Transverse colon (tissue), 4 donors: ENCODE measurements around the gene DCAF11. TPM values are rescaled to one million over a fixed set of nuclear protein-coding genes. Genes with fewer than 3 reads are reported as not detected.
A peak's percentile ranks its signal among the peaks of the same experiment; 100 is the strongest.

ENCODE experiments used
- DNase-seq: peaks from one replicate; pipeline ENCODE4 v3.0.0-alpha.2; 2019
- H3K27ac ChIP-seq, 4 donors: fragments of 200-600 bp; sonication (generic); 2 replicates each; pipeline ENCODE4 v1.5.1; 2016 to 2018; ENCODE audit warnings: inconsistent platforms in 4 of 4
- H3K27me3 ChIP-seq: fragments of 200-600 bp; sonication (generic); 2 replicates; pipeline ENCODE4 v1.5.1; 2017; ENCODE audit warnings: inconsistent platforms
- H3K36me3 ChIP-seq, 4 donors: fragments of 200-600 bp; sonication (generic); 2 replicates each; pipeline ENCODE4 v1.5.1; 2017 to 2019; ENCODE audit warnings: inconsistent platforms in 4 of 4
- H3K4me1 ChIP-seq, 4 donors: fragments of 200-600 bp; sonication (generic); 2 replicates each; pipeline ENCODE4 v1.5.1; 2017 to 2020; ENCODE audit warnings: inconsistent platforms in 4 of 4
- H3K4me3 ChIP-seq, 4 donors: fragments of 200-600 bp; sonication (generic); 1 replicate in 1 of 4; 2 replicates in 3 of 4; pipeline versions ENCODE4 v1.5.1 to v1.6.1; 2017 to 2019; ENCODE audit warnings: inconsistent platforms in 4 of 4
- H3K9me3 ChIP-seq, 2 donors: fragments of 200-600 bp; sonication (generic); 2 replicates each; pipeline ENCODE4 v1.5.1; 2017 to 2019; ENCODE audit warnings: inconsistent platforms in 2 of 2
- EP300 ChIP-seq: sonication (generic); formaldehyde crosslinking; IDR thresholded peaks from one replicate; pipeline ENCODE4 v1.6.1; 2017; ENCODE audit warnings: antibody characterized with exemption, low read depth
- POLR2A ChIP-seq: fragments of 450-650 bp; IDR thresholded peaks from one replicate; pipeline ENCODE4 v1.6.1; 2016; ENCODE audit warnings: antibody characterized with exemption, mild to moderate bottlenecking, moderate library complexity
- POLR2AphosphoS5 ChIP-seq, 3 donors: sonication (generic); formaldehyde crosslinking; IDR thresholded peaks; one replicate each; pipeline ENCODE4 v1.6.1; 2016; ENCODE audit warnings: antibody characterized with exemption in 3 of 3
- WGBS, 2 donors: methylation state at CpG; one replicate each; pipeline ENCODE4 v1.1.5; 2018; ENCODE audit warnings: low coverage in 1 of 2; 5-methylcytosine and 5-hydroxymethylcytosine counted together
- in situ Hi-C, 4 donors: fragments of 200-750 bp; cut with MboI; loops; one replicate each; pipeline versions ENCODE4 v1.15.0 to v1.15.1; 2017; ENCODE audit warnings: low sequenced_read_pairs in 3 of 4, low pct_ligation_motif_present in 1 of 4, low pct_unique_long_range_greater_than_20kb in 1 of 4
- intact Hi-C: fragments of 100-400 bp; cut with DNase I; formaldehyde crosslinking; loops from one replicate; pipeline ENCODE4 v1.15.1; 2023; ENCODE audit warnings: low total_unique reads
- total RNA-seq, 4 donors: library from RNA; depleted of rRNA; stranded (reverse); fragments of >200 nt; gene quantifications; one replicate each; pipeline ENCODE4 v1.1.0, GENCODE V29; 2016
- TF ChIP-seq, protein P1 (sequence below), 5 experiments: fragments of 200-600 bp in 3 of 5; fragments of 450-650 bp in 2 of 5; sonication (generic) in 3 of 5; IDR thresholded peaks; 1 replicate in 2 of 5; 2 replicates in 3 of 5; pipeline ENCODE4 v1.5.1; 2016 to 2017; ENCODE audit warnings: antibody characterized with exemption in 5 of 5, inconsistent platforms in 3 of 5, mild to moderate bottlenecking in 2 of 5, moderate library complexity in 1 of 5

DCAF11 gene
- total RNA-seq, 4 donors from 2014 or later = 86.4 to 267 (median 198) TPM

DNA sequence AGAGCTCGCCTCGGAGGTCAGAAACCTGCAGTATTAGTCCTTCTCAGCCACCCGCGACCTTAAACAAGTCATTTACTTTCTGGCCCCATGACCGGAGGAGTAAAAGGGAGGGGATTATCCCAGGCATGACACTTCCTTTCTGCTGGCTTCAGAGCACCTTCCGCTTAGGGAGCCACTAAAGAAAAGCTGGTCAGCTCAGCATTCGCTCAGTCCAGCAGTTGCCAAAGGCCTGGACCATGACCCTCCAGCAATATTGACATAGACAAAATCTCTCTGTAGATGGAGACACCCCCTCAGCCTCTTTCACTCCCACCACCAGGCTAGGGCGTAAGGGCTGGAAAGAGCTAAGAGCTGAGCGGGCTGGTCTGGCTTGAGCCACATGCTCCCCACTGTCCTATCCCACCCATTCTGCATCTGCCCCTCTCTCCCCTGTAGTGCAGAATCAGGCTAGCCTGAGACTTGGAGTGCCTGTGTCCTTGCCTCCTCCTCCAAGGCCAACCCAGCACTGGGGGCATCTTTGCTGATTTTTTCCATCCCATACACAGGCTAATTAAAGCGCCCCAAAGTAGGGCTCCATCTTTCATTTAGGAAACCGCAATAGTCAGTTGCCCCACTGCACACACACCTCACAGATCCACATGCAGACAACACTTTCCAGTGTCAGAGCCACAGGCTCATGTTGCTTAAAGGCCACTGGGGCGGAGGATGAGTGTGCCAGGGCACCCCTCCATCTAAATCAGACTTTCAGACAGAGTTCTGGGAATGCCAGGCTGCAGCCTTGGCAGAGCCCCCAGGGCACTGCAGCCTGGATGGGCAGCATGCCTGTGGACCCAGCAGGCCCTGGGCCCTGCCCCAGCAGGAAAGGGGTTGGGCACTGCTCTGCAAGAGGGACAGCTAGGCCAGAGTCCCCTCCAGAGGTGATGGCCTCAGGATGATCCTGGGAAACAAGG lies 47.2 kb upstream of the DCAF11 start:
- Histone ChIP-seq H3K27me3 (peaks cover 4% of the 10 kb centered on the region), H3K4me1 (peaks cover 6 to 38% (median 22%) of the 10 kb centered on the region in 4 donors), H3K9me3 (no peaks in the 10 kb centered on the region), H3K4me3 (no peak overlapping the region), H3K27ac (peak overlapping the region; percentile 41 to 75 (median 60)), H3K36me3 (no peaks in the 10 kb centered on the region)
- in situ Hi-C loops = no loop called here
- 71 to 87% methylated on average over 3 to 12 of the region's 12 CpGs for WGBS, 2 donors
- no peak for TF ChIP-seq POLR2A
- no peak for TF ChIP-seq EP300
- TF ChIP-seq POLR2AphosphoS5 (IDR thresholded peaks at IDR 0.05) = no peak
- TF ChIP-seq, protein P1, sequence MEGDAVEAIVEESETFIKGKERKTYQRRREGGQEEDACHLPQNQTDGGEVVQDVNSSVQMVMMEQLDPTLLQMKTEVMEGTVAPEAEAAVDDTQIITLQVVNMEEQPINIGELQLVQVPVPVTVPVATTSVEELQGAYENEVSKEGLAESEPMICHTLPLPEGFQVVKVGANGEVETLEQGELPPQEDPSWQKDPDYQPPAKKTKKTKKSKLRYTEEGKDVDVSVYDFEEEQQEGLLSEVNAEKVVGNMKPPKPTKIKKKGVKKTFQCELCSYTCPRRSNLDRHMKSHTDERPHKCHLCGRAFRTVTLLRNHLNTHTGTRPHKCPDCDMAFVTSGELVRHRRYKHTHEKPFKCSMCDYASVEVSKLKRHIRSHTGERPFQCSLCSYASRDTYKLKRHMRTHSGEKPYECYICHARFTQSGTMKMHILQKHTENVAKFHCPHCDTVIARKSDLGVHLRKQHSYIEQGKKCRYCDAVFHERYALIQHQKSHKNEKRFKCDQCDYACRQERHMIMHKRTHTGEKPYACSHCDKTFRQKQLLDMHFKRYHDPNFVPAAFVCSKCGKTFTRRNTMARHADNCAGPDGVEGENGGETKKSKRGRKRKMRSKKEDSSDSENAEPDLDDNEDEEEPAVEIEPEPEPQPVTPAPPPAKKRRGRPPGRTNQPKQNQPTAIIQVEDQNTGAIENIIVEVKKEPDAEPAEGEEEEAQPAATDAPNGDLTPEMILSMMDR (IDR thresholded peaks at IDR 0.05) = no peak
- intact Hi-C loops = no loop called here
- DNase-seq = no peak

DNA sequence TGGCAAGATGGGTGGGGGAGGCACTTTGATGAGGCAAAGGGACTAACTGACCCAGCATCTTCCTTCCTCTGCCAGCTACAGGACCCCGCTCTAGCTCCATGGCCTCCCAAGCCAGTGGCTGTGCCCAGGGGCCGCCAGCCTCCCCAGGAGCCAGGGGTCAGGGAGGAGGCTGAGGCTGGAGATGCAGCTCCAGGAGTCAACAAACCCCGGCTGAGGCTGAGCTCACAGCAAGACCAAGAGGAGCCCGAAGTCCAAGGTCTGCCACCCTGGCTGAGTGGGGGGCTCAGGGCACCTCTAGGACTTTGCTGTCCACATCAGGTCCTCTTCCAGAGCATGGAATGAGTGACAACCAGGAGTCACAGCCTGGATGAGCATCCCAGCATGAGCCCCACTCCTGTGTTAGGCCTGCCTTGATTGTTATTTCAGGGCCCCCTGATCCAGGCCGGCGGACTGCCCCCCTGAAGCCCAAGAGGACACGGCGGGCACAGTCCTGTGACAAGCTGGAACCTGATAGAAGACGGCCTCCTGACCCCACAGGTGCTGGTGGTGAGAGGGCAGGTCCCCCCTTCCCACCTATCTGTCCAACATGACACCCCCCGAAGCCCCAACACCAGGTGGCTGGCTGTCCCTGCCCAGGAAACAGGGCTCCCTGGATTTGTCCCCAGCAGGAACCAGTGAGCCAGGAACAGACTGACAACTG lies 45.7 kb upstream of the DCAF11 start:
- intact Hi-C loops = no loop called here
- no peak overlapping the region for H3K27ac ChIP-seq
- peaks cover 6 to 37% (median 19%) of the 10 kb centered on the region in 4 donors for H3K4me1 ChIP-seq
- no peaks in the 10 kb centered on the region for H3K36me3 ChIP-seq
- H3K9me3 ChIP-seq = no peaks in the 10 kb centered on the region
- TF ChIP-seq, protein P1 (IDR thresholded peaks at IDR 0.05) = no peak
- TF ChIP-seq POLR2AphosphoS5 (IDR thresholded peaks at IDR 0.05) (no peak), EP300 (no peak), POLR2A (no peak)
- WGBS, 2 donors = 89% methylated on average over 8 of the region's 10 CpGs; no CpG with 5 or more reads in 1 of the 2 donors
- H3K27me3 ChIP-seq = peaks cover 4% of the 10 kb centered on the region
- no peak overlapping the region for H3K4me3 ChIP-seq
- in situ Hi-C loops = no loop called here
- DNase-seq = no peak

DNA sequence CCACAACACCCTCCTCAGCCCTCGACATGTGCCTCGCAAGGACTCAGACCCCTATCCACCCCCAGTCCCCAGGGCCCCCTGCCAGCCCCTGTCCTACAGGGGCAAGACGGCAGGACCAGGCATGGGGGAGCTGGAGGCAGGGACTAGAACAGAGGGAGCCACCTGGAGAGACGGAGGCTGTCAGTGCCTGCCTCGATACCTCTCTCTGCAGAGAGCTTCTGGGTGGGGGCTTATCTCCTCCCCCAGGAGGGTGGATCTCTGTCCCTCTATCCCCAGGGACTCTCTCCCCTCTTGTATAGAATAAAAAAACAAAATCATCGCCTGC lies 45.2 kb upstream of the DCAF11 start:
- Histone ChIP-seq H3K4me3 (no peak overlapping the region), H3K27me3 (peaks cover 4% of the 10 kb centered on the region), H3K9me3 (no peaks in the 10 kb centered on the region), H3K4me1 (peaks cover 6 to 37% (median 19%) of the 10 kb centered on the region in 4 donors), H3K27ac (no peak overlapping the region), H3K36me3 (no peaks in the 10 kb centered on the region)
- in situ Hi-C loops (no loop called here), intact Hi-C loops (no loop called here)
- no peak for DNase-seq
- 82% methylated on average over 6 of the region's 6 CpGs; no CpG with 5 or more reads in 1 of the 2 donors for WGBS, 2 donors
- no peak for TF ChIP-seq POLR2AphosphoS5 (IDR thresholded peaks at IDR 0.05)
- TF ChIP-seq, protein P1 (IDR thresholded peaks at IDR 0.05) = no peak
- TF ChIP-seq EP300 = no peak
- TF ChIP-seq POLR2A = no peak

DNA sequence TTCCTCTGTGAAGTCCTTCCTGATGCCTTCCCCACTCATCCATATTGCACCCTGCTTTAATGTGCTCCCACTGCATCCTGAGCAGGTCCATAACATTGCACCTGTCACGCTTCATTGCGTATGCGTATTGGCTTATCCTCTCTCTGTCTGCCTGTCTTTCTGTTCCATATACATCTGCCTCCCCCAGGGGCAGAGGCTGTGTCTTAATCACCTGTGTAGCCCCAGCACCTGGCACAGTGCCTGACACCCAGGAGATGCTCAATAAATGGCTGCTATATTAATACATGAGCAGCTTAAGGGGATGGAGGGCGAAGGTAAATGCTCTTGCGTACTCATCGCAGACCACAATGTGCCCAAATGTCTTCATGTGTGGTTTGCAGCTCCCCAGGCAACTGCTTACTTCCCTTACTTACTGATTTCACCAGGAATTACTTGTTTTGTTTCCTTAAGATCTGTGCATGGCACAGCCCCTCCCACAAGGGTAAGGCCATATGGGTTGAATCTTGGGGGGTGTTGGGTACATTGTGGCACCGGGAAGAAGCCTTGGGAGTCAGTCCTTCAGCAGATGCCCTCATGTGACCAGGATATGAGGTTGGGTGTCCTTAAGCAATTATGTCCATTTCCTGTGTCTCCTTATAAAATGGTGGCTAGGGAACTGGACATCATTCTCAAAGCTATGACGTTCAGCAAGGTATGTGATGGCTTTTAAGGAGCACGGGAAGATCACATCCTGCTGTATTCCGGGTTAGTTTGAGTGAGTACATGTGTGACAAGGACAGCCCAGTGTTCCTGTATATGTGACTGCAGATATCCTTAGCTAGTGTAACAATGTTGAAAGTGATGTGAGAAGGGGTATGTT lies 44.1 kb upstream of the DCAF11 start:
- Histone ChIP-seq H3K27me3 (peaks cover 4% of the 10 kb centered on the region), H3K4me1 (peaks cover 6 to 37% (median 19%) of the 10 kb centered on the region in 4 donors), H3K36me3 (no peaks in the 10 kb centered on the region), H3K9me3 (no peaks in the 10 kb centered on the region), H3K4me3 (no peak overlapping the region), H3K27ac (no peak overlapping the region)
- intact Hi-C loops = no loop called here
- 72 to 82% methylated on average over 4 to 10 of the region's 10 CpGs for WGBS, 2 donors
- TF ChIP-seq POLR2A (no peak), EP300 (no peak), POLR2AphosphoS5 (IDR thresholded peaks at IDR 0.05) (no peak)
- TF ChIP-seq, protein P1 (IDR thresholded peaks at IDR 0.05) = no peak
- in situ Hi-C loops = no loop called here
- no peak for DNase-seq
